Activated T-helper 9 cell treated with anti-CD3 and anti-CD28 coated beads, Interleukin-2, amount 50 U/mL, for 16 hours (primary cell): ENCODE data around the gene IFFO2.
A peak's percentile ranks its signal among the peaks of the same experiment; 100 is the strongest.

ENCODE experiments used
- DNase-seq: peaks from one replicate; pipeline ENCODE4 v3.0.0-alpha.2; 2020; ENCODE audit warnings: low read depth

IFFO2 gene

GRCh38 chr1:18936814-18937481, 19.5 kb downstream of the IFFO2 start:
- DNase-seq, result no peak

GRCh38 chr1:18936471-18936813, 20.0 kb downstream of the IFFO2 start:
- no peak for DNase-seq

GRCh38 chr1:18934205-18935000, 22.1 kb downstream of the IFFO2 start:
- DNase-seq, result no peak

GRCh38 chr1:18932879-18933278, 23.6 kb downstream of the IFFO2 start:
- DNase-seq, result no peak

GRCh38 chr1:18932387-18932786, 24.1 kb downstream of the IFFO2 start:
- DNase-seq, result no peak

GRCh38 chr1:18931730-18932129, 24.7 kb downstream of the IFFO2 start:
- DNase-seq, result no peak

GRCh38 chr1:18929686-18930085, 26.8 kb downstream of the IFFO2 start:
- no peak for DNase-seq

- no peak for DNase-seq
Observed at GRCh38 chr1:18928985-18929384, 27.5 kb downstream of the IFFO2 start.

GRCh38 chr1:18928406-18928805, 28.1 kb downstream of the IFFO2 start:
- no peak for DNase-seq

- DNase-seq, result peak; percentile 21
Observed at GRCh38 chr1:18927654-18928272, 28.7 kb downstream of the IFFO2 start.

GRCh38 chr1:18927082-18927653, 29.3 kb downstream of the IFFO2 start:
- peak; percentile 30 for DNase-seq

- DNase-seq, result peak; percentile 79
Observed at GRCh38 chr1:18926315-18927081, 30.0 kb downstream of the IFFO2 start.

GRCh38 chr1:18925279-18925678, 31.2 kb downstream of the IFFO2 start:
- DNase-seq, result no peak

- no peak for DNase-seq
Observed at GRCh38 chr1:18924221-18924691, 32.2 kb downstream of the IFFO2 start.

GRCh38 chr1:18923756-18924211, 32.7 kb downstream of the IFFO2 start:
- no peak for DNase-seq

GRCh38 chr1:18922848-18923755, 33.4 kb downstream of the IFFO2 start:
- DNase-seq, result no peak

- DNase-seq, result no peak
Observed at GRCh38 chr1:18922319-18922726, 34.2 kb downstream of the IFFO2 start.

GRCh38 chr1:18921516-18922251, 34.8 kb downstream of the IFFO2 start:
- DNase-seq, result no peak

- DNase-seq, result no peak
Observed at GRCh38 chr1:18920931-18921330, 35.5 kb downstream of the IFFO2 start.

GRCh38 chr1:18919956-18920355, 36.5 kb downstream of the IFFO2 start:
- DNase-seq, result no peak
